H9 (cell line): ENCODE results near the gene UFSP2. TPM values are rescaled to one million over a fixed set of nuclear protein-coding genes. Genes with fewer than 3 reads are reported as not detected.

ENCODE experiments used
- DNase-seq: peaks from one replicate; pipeline ENCODE4 v3.0.0-alpha.2; 2017
- H2AFZ ChIP-seq: one replicate; pipeline ENCODE4 v1.6.1; 2013; ENCODE audit warnings: mild to moderate bottlenecking, low read length, control low read depth, moderate library complexity
- H2AK5ac ChIP-seq: 2 replicates; pipeline ENCODE4 v1.6.1; 2013; ENCODE audit warnings: low read length, control low read depth, mixed read lengths; ENCODE audit not compliant: insufficient read length
- H2BK120ac ChIP-seq: one replicate; pipeline ENCODE4 v1.6.1; 2013; ENCODE audit warnings: low read depth, mild to moderate bottlenecking, low read length, control low read depth, inconsistent platforms; ENCODE audit not compliant: poor library complexity, severe bottlenecking
- H2BK12ac ChIP-seq: 2 replicates; pipeline ENCODE4 v1.6.1; 2013; ENCODE audit warnings: low read length, control low read depth, mixed read lengths, low read depth; ENCODE audit not compliant: insufficient read length
- H2BK15ac ChIP-seq: 2 replicates; pipeline ENCODE4 v1.6.1; 2013; ENCODE audit warnings: low read depth, low read length, control low read depth
- H2BK20ac ChIP-seq: one replicate; pipeline ENCODE4 v1.6.1; 2013; ENCODE audit warnings: low read depth, mild to moderate bottlenecking, low read length, control low read depth, inconsistent platforms; ENCODE audit not compliant: poor library complexity, severe bottlenecking
- H2BK5ac ChIP-seq: 2 replicates; pipeline ENCODE4 v1.6.1; 2013; ENCODE audit warnings: low read length, control low read depth, mixed read lengths; ENCODE audit not compliant: insufficient read length
- H3K14ac ChIP-seq: 2 replicates; pipeline ENCODE4 v1.6.1; 2013; ENCODE audit warnings: low read length, control low read depth; ENCODE audit not compliant: insufficient read depth
- H3K18ac ChIP-seq: 2 replicates; pipeline ENCODE4 v1.6.1; 2013; ENCODE audit warnings: low read depth, mild to moderate bottlenecking, mixed read lengths, low read length, control low read depth; ENCODE audit not compliant: insufficient read length
- H3K23ac ChIP-seq: 2 replicates; pipeline ENCODE4 v1.6.1; 2013; ENCODE audit warnings: low read length, control low read depth, mixed read lengths, low read depth; ENCODE audit not compliant: insufficient read length
- H3K23me2 ChIP-seq: 2 replicates; pipeline ENCODE4 v1.6.1; 2013; ENCODE audit warnings: low read depth, mild to moderate bottlenecking, mixed read lengths, low read length, control low read depth; ENCODE audit not compliant: insufficient read length, poor library complexity, severe bottlenecking
- H3K27ac ChIP-seq: 2 replicates; pipeline ENCODE4 v1.5.1; 2013; ENCODE audit warnings: low read length, control low read depth, mixed read lengths, low read depth; ENCODE audit not compliant: insufficient read length
- H3K27me3 ChIP-seq: 2 replicates; pipeline ENCODE4 v1.6.1; 2013; ENCODE audit warnings: low read length, control low read depth, inconsistent platforms; ENCODE audit not compliant: insufficient read depth
- H3K4ac ChIP-seq: 2 replicates; pipeline ENCODE4 v1.6.1; 2013; ENCODE audit warnings: low read depth, mild to moderate bottlenecking, control low read depth, inconsistent platforms, low read length, moderate library complexity
- H3K4me1 ChIP-seq: 2 replicates; pipeline ENCODE4 v1.6.1; 2013; ENCODE audit warnings: low read length, control low read depth, inconsistent platforms; ENCODE audit not compliant: insufficient read depth
- H3K4me2 ChIP-seq: 2 replicates; pipeline ENCODE4 v1.6.1; 2013; ENCODE audit warnings: low read length, control low read depth, mixed read lengths; ENCODE audit not compliant: insufficient read length, insufficient read depth
- H3K56ac ChIP-seq: 2 replicates; pipeline ENCODE4 v1.6.1; 2013; ENCODE audit warnings: low read depth, mild to moderate bottlenecking, mixed read lengths, low read length, control low read depth; ENCODE audit not compliant: insufficient read length
- H3K79me1 ChIP-seq: 2 replicates; pipeline ENCODE4 v1.6.1; 2013; ENCODE audit warnings: low read depth, mild to moderate bottlenecking, moderate library complexity, low read length, control low read depth, inconsistent platforms; ENCODE audit not compliant: insufficient read depth, poor library complexity, severe bottlenecking
- H3K79me2 ChIP-seq: 2 replicates; pipeline ENCODE4 v1.6.1; 2013; ENCODE audit warnings: low read length, control low read depth, inconsistent platforms; ENCODE audit not compliant: insufficient read depth
- H3K9ac ChIP-seq: 2 replicates; pipeline ENCODE4 v1.6.1; 2013; ENCODE audit warnings: low read length, control low read depth, mixed read lengths; ENCODE audit not compliant: insufficient read length; ENCODE audit errors: extremely low read depth
- H3K9me3 ChIP-seq: one replicate; pipeline ENCODE4 v1.6.1; 2013; ENCODE audit warnings: low read depth, low read length, inconsistent platforms; ENCODE audit not compliant: control insufficient read depth
- H3T11ph ChIP-seq: one replicate; pipeline ENCODE4 v1.6.1; 2013; ENCODE audit warnings: mild to moderate bottlenecking, low read length, control low read depth, inconsistent platforms
- H4K20me1 ChIP-seq: one replicate; pipeline ENCODE4 v1.6.1; 2013; ENCODE audit not compliant: control insufficient read depth, insufficient read length, insufficient read depth
- H4K5ac ChIP-seq: 2 replicates; pipeline ENCODE4 v1.6.1; 2013; ENCODE audit warnings: low read depth, mild to moderate bottlenecking, mixed read lengths, low read length, control low read depth; ENCODE audit not compliant: insufficient read length
- H4K8ac ChIP-seq: replicated peaks from 2 replicates; pipeline ENCODE4 v1.6.1; 2013; ENCODE audit warnings: low read length, control low read depth, mixed read lengths, low read depth; ENCODE audit not compliant: insufficient read length
- H4K91ac ChIP-seq: 2 replicates; pipeline ENCODE4 v1.6.1; 2013; ENCODE audit warnings: low read depth, mild to moderate bottlenecking, moderate library complexity, mixed read lengths, low read length, control low read depth; ENCODE audit not compliant: insufficient read length
- H3K27ac Mint-ChIP-seq, 3 experiments: 2 replicates in 2 of 3; 3 replicates in 1 of 3; pipeline ENCODE4 v1.8.0; 2020 to 2021; ENCODE audit warnings: mixed read lengths in 3 of 3, mild to moderate bottlenecking in 1 of 3, moderate library complexity in 1 of 3
- H3K27me3 Mint-ChIP-seq: 2 replicates; pipeline ENCODE4 v1.8.0; 2021; ENCODE audit warnings: low read depth, mild to moderate bottlenecking, moderate library complexity, mixed read lengths
- H3K36me3 Mint-ChIP-seq, 3 experiments: 2 replicates in 2 of 3; 3 replicates in 1 of 3; pipeline ENCODE4 v1.8.0; 2020 to 2021; ENCODE audit warnings: low read depth in 3 of 3, mixed read lengths in 3 of 3; ENCODE audit not compliant: insufficient read depth in 1 of 3
- H3K4me1 Mint-ChIP-seq, 2 experiments: 2 replicates each; pipeline ENCODE4 v1.8.0; 2020; ENCODE audit warnings: mixed read lengths in 2 of 2
- H3K4me3 Mint-ChIP-seq, 2 experiments: 2 replicates in 1 of 2; 3 replicates in 1 of 2; pipeline ENCODE4 v1.8.0; 2020 to 2021; ENCODE audit warnings: mild to moderate bottlenecking in 2 of 2, mixed read lengths in 2 of 2, moderate library complexity in 1 of 2
- H3K9me3 Mint-ChIP-seq, 2 experiments: 2 replicates in 1 of 2; 3 replicates in 1 of 2; pipeline ENCODE4 v1.8.0; 2020; ENCODE audit warnings: mild to moderate bottlenecking in 2 of 2, mixed read lengths in 2 of 2, moderate library complexity in 1 of 2
- CTCF ChIP-seq: fragments of 200-600 bp; sonication (generic); conservative IDR thresholded peaks from 3 replicates; pipeline ENCODE4 v1.8.0; 2021; ENCODE audit warnings: antibody characterized with exemption, mild to moderate bottlenecking
- WGBS: extraction: QIAGEN DNeasy Blood & Tissue Kit; methylation state at CpG from one replicate; pipeline ENCODE4 v1.1.7; 2013; ENCODE audit warnings: missing lambda C conversion rate, low lambda C conversion rate, mixed read lengths; ENCODE audit not compliant: insufficient read length; ENCODE audit errors: extremely low coverage; 5-methylcytosine and 5-hydroxymethylcytosine counted together
- total RNA-seq: library from RNA; stranded (reverse); gene quantifications from 2 replicates; pipeline ENCODE4 v1.2.1, GENCODE V29; 2021

UFSP2 gene
- total RNA-seq, 1 experiment from 2014 or later = 41.1 TPM

GRCh38 chr4:185469580-185470154, 43.9 kb upstream of the UFSP2 start:
- Histone ChIP-seq H3K9ac (no peak overlapping the region), H3K27me3 (no peaks in the 10 kb centered on the region; the same call in 1 of the 2 replicates), H3K18ac (no peak overlapping the region), H2BK5ac (no peak overlapping the region), H4K5ac (no peak overlapping the region), H3K14ac (no peak overlapping the region), H2AFZ (no peak overlapping the region), H3K4me1 (no peaks in the 10 kb centered on the region; the same call in 1 of the 2 replicates), H3K4ac (no peak overlapping the region), H3K4me2 (no peak overlapping the region), H3K23ac (no peak overlapping the region), H3T11ph (no peak overlapping the region), H2BK15ac (no peak overlapping the region), H2AK5ac (no peak overlapping the region), H3K79me2 (no peaks in the 10 kb centered on the region), H3K9me3 (no peaks in the 10 kb centered on the region), H4K20me1 (no peaks in the 10 kb centered on the region), H2BK12ac (no peak overlapping the region), H4K91ac (no peak overlapping the region), H3K23me2 (peaks cover 12% of the 10 kb centered on the region), H2BK120ac (no peak overlapping the region), H3K79me1 (no peaks in the 10 kb centered on the region), H2BK20ac (no peak overlapping the region), H3K56ac (no peak overlapping the region), H4K8ac (no peak overlapping the region), H3K27ac (no peak overlapping the region)
- no peak for DNase-seq
- Mint-ChIP-seq H3K36me3 (no peaks in the 10 kb centered on the region; a peak in 1 of 7 replicates), H3K9me3 (no peaks in the 10 kb centered on the region; a peak in 2 of 5 replicates), H3K27me3 (peaks cover 37% of the 10 kb centered on the region), H3K4me1 (peaks cover 23 to 27% of the 10 kb centered on the region in 2 experiments), H3K4me3 (no peak overlapping the region; a peak in 1 of 5 replicates), H3K27ac (no peak overlapping the region)
- no peak for TF ChIP-seq CTCF
- WGBS = no CpG with 5 or more reads among the region's 9 CpGs
